Activated T-cell treated with anti-CD3 and anti-CD28 coated beads, Interleukin-2, amount 50 U/mL, for 48 hours (primary cell): Measurements from ENCODE around the gene DOCK3.
A peak's percentile ranks its signal among the peaks of the same experiment; 100 is the strongest.

ENCODE experiments used
- DNase-seq, 2 experiments: peaks; one replicate each; pipeline ENCODE4 v3.0.0-alpha.2; 2020

DOCK3 gene

GRCh38 chr3:50674349-50675178, at the start of gene DOCK3:
DOCK3 (plus strand) TSS chr3:50674927; CDS start chr3:50675264, 337 bp downstream.
- peak; percentile 71 to 77 for DNase-seq

- no peak for DNase-seq
Measured at GRCh38 chr3:50625231-50626182, 49.2 kb upstream of the DOCK3 start.

- DNase-seq, result no peak
Measured at GRCh38 chr3:50626401-50626800, 48.3 kb upstream of the DOCK3 start.

GRCh38 chr3:50627407-50628051, 47.2 kb upstream of the DOCK3 start:
- peak in 1 of 2 experiments; percentile 58 for DNase-seq

- no peak for DNase-seq
Measured at GRCh38 chr3:50628601-50629000, 46.1 kb upstream of the DOCK3 start.

GRCh38 chr3:50630394-50630793, 44.3 kb upstream of the DOCK3 start:
- DNase-seq, result no peak

GRCh38 chr3:50630877-50631276, 43.9 kb upstream of the DOCK3 start:
- DNase-seq, result no peak

GRCh38 chr3:50632450-50632849, 42.3 kb upstream of the DOCK3 start:
- DNase-seq, result peak in 1 of 2 experiments; percentile 48

- no peak for DNase-seq
Measured at GRCh38 chr3:50633230-50633790, 41.4 kb upstream of the DOCK3 start.

- DNase-seq, result no peak
Measured at GRCh38 chr3:50635066-50635465, 39.7 kb upstream of the DOCK3 start.

- DNase-seq, result no peak
Measured at GRCh38 chr3:50637011-50637410, 37.7 kb upstream of the DOCK3 start.

GRCh38 chr3:50637945-50638344, 36.8 kb upstream of the DOCK3 start:
- no peak for DNase-seq

- no peak for DNase-seq
Measured at GRCh38 chr3:50639055-50639494, 35.7 kb upstream of the DOCK3 start.

GRCh38 chr3:50642382-50642781, 32.3 kb upstream of the DOCK3 start:
- no peak for DNase-seq

- no peak for DNase-seq
Measured at GRCh38 chr3:50644561-50644960, 30.2 kb upstream of the DOCK3 start.

GRCh38 chr3:50645378-50645777, 29.3 kb upstream of the DOCK3 start:
- DNase-seq, result no peak

- DNase-seq, result no peak
Measured at GRCh38 chr3:50648313-50648712, 26.4 kb upstream of the DOCK3 start.

GRCh38 chr3:50648944-50649343, 25.8 kb upstream of the DOCK3 start:
- DNase-seq, result no peak

GRCh38 chr3:50649451-50649931, 25.2 kb upstream of the DOCK3 start:
- no peak for DNase-seq

- no peak for DNase-seq
Measured at GRCh38 chr3:50650018-50650417, 24.7 kb upstream of the DOCK3 start.

- no peak for DNase-seq
Measured at GRCh38 chr3:50651445-50651844, 23.3 kb upstream of the DOCK3 start.

- DNase-seq, result no peak
Measured at GRCh38 chr3:50651920-50652529, 22.7 kb upstream of the DOCK3 start.
